GM18909 (cell line): ENCODE measurements around the gene OSBPL6.
"Not testable (repeated sequence)": the region's sequence is repeated elsewhere in the genome, so short reads cannot be mapped to it uniquely, and the experiment has no call there.

Source experiments
- ATAC-seq: cut with Tn5 transposase; IDR thresholded peaks from one replicate; pipeline ENCODE4 v1.9.1; 2021; ENCODE audit warnings: mild to moderate bottlenecking; ENCODE audit not compliant: unreplicated experiment, poor library complexity

OSBPL6 gene

GRCh38 chr2:178419123-178419522, 224.8 kb downstream of the OSBPL6 start:
- no peak for ATAC-seq

GRCh38 chr2:178420463-178420999, 226.2 kb downstream of the OSBPL6 start:
- ATAC-seq: no peak

DNA sequence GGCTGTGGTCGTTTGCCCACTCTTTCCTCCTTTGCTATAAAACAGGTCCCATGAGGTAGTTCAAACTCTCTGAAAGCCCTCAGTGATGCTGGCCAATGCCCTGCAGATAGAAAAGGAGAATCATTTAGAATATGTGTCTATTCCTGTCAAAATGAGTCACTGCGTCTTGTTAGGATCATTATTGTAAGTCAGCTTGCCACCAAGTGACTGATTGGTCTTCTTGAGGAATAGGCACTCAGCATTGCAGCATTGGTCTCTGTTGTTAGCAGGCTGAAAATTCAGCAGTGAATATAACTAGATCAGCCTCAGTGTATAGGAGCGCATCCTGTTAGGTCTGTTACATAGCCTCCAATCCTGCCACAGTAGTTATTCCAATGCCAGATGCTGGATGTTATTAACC, 227.8 kb downstream of the OSBPL6 start:
- ATAC-seq: no peak

GRCh38 chr2:178423746-178424145, 229.4 kb downstream of the OSBPL6 start:
- not testable (repeated sequence) for ATAC-seq

GRCh38 chr2:178425255-178425827, 231.0 kb downstream of the OSBPL6 start:
- no peak for ATAC-seq

DNA sequence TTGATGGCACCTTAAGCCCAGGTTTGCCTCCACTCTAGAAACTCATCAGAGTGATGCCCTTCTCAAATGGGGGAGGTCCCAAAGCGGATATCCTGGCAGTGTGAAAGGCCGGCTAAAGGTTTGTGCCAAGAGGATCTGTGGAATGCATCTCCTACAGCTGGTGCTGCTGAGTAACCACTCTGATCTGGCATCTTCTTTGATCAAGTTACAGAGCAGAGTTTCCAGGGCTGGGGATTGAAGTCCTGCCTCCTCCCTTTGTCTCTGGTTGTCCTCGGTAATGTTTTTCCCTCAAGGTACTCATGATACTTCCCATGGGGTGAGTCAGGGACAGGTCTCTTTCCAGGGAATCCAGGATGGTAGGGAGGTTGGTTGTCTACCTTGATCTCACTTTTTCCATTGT, 232.1 kb downstream of the OSBPL6 start:
- no peak for ATAC-seq

DNA sequence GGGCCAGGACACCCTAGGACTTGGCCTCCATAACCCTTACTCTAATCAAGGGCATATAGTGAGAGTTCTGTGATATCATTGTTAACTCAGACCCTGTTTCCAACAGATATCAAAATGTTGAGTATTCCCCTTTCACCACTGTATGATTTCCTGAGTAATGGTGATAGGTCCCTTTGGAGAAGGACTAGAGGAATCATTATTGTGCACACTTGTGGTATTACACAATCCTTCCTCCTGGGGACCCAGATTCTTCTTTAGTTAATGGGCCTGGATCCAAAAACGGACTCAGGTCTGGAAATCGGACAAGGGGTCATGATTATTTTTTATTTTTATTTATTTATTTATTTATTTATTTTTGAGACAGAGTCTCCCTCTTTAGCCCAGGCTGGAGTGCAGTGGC, 233.1 kb downstream of the OSBPL6 start:
- ATAC-seq: no peak

DNA sequence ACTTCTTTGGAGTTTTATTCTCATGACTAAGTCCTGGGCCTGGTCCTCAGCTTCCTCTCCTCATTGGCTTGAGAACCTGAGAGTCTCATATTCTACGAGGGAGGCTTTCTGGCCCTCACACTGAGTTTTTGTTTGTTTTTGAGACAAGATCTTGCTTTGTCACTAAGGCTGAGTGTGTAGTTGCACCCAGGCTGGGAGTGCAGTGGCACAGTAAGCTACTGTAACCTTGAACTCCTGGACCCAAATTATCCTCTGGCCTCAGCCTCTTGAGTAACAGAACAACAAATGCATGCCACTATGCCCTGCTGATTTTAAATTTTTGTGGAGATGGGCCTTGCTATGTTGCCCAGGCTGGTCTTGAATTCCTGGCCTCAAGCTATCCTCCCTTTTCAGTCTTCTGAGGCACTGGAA, 234.1 kb downstream of the OSBPL6 start:
- ATAC-seq: no peak

DNA sequence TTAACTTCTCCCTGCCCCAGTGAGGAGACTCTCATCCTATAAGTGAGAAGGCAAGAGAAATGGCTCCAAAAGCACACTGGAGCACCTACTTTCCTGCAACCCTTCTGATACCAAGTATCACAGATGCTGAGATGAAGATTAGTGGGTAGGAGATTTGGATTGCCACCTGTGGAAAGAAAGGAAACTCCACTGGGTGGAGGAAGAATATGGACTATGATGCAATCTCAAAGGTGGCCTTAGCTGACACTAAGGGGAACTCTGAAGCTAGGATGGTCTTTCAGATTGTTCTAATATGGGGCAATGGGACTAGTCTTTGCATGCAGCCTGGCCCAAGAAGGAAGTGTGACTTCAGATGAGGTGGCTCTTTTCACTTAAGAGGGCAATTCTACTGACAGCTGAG, 235.0 kb downstream of the OSBPL6 start:
- no peak for ATAC-seq

DNA sequence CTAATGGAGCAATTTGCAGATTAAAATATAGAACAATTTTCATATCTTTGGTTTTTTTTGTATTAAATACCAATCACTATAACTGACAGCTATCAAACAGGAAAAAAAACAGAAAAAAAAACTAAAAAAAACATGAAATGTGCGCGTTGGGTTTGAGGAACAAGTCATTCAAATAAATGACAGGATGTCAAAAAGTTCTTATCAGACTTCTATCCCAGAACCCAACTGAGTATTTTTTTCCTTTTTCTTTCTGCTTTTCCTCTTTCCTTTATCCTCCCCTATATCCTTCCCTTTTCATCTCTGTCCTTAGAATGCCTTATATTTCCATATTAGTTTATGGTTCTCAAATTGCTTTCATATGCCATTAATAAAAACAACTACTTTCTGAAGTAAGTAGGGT, 242.3 kb downstream of the OSBPL6 start:
- no peak for ATAC-seq

DNA sequence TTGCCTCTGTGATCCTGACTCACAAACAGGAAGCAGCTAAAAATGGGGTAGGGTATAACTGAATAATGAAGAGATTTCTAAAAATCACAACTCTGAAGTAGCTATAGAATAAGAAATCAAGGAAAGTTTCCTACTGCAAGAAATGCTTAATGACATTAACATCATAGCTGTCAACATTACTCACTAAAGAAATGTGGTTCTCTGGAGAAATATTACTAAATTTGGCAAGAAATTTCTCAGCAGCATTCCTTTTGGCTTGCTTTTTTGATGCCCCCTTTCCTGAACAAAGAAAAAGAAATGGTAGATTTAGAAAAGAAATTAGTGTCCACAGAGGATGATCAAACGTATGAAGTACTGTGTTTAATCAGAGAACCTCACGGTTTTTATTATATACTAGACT, 247.1 kb downstream of the OSBPL6 start:
- no peak for ATAC-seq

DNA sequence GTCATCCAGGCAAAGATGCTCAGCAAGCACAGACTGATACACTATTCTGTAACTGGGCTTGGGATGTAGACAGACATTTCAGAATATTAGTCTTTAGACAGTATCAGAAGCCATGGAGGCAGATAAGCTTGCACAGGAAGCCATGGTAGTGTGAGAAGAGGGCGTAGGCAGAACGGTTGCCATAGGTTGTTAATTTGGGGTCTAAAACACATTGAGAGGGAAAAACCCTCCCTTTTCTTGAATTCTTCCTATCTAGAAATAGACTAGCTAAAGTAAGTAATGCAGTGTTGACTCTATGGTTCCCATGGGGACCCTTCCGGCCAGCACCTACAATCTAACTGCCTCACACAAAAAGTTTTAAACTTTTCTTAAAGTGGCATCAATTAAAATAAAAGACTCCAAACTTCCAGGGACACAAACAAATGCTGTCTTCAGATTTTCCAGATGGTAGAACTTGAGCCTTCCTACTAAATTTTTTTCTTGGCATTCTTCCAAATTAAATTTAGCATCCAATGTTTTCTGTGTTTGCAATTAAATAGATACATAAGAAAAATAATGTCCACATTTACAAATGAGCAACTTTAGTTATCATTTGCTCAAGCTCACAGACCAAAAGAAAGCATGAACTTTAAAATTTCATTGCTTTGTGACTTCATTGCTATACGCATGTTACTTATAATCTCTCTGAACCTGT, 254.8 kb downstream of the OSBPL6 start:
- no peak for ATAC-seq

DNA sequence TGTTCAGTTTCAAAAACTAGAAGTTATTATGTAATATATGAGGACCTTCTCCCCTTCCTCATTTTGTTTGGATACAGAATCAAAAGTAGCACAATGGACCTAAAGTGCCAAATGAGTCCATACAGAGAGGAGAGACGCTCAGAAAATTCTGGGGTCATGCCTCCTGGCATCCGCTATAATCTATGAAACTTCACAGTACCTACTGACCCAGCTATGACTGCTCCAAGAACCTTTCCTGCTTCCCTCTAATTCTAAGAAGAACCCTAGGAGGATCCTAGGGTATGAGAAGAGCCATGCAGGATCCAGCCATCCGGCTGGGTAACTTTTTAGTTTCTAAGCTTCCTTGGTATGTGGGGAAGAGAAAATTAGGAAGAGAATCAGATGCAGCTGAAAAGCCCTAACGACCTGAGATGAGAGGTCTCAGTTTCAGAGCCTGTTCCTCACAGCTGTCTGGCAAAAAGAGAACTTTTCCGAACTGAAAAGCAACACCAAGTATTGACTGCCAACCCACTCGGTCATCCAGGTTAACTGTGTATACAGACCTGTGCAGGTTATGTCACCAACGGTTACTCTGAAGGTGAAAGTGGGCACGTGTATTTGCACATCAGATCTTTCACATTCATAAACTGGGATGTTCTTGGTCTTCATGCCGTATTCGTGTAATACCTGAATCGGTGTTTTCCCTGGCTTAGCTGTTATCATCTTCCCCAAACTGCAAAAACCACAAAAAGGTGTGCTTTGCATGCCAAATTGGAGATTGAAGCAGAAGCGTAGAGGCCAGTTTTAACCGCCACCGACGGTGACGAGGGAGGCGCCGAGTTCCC, 255.6 kb downstream of the OSBPL6 start:
- ATAC-seq: peak; percentile 5

GRCh38 chr2:178450524-178450773, 256.1 kb downstream of the OSBPL6 start:
- peak; percentile 49 for ATAC-seq

DNA sequence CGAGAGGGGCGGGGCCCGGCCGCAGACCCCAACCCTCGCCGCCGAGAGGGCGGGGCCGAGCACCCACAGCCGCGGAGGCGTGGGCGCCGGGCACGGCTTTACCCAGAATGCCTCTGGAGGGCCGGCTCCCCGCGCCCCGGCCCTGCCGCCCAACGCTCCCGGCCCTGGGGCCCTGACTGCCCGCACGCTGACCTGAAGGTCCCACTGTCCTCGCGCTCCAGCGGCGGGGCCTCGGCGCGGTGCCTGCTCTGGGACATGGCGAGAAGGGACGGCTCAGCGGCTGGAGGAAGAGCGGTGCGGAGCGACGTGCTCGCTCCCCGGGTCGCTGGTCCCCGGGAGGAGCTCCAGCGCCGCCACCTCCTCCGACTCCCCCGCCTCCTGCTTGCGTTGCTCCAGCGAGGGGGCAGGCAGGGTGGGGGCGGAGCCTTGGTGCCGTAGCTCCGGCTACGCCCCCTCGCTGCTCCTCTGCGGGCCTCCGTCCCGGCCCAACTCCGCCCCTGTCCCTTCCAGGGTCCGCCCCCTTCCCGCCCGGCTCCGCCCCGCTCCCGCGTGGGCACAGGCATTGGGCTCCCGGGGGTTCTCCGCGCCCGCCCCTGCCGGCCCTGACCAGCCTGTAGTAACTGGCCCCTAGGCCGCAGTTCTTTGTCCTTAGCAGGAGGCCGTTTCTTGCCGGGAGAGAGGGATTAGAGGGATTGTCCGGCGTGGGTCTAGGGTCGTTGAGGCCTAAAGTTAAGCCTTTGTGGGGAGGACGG, 256.6 kb downstream of the OSBPL6 start, which contains the start of the genes PJVK and PRKRA:
PJVK (plus strand) TSS at position 605 of the 752 bp plus-strand sequence. CDS start 2,032 bp downstream, outside the sequence.
PRKRA (minus strand) TSS at position 402 of the 752 bp plus-strand sequence; CDS start at position 257, 145 bp downstream.
- ATAC-seq: peak; percentile 86

DNA sequence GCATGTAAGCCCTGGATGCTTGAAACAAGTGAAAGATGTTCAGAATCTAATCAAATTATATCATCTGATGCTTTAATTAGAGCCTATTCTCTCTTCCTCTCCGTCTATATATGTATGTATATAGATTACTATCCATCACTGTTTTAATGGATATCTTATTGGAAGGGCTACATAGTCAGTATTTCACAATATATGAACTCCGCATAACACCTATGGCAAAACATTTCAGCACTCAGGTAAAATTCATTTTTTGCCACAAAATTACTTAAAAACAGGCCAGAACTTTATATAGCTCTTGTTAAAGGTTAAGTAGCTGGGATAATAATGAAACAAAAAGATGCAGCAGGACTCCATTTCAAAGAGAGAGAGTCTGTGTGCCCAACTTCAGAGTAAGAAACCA, 258.0 kb downstream of the OSBPL6 start:
- ATAC-seq: no peak
